ENCODE data around the gene INF2. TPM values are rescaled to one million over a fixed set of nuclear protein-coding genes. Genes with fewer than 3 reads are reported as not detected.
A peak's percentile ranks its signal among the peaks of the same experiment; 100 is the strongest.
"Not testable (repeated sequence)": the region's sequence is repeated elsewhere in the genome, so short reads cannot be mapped to it uniquely, and the experiment has no call there.

INF2 gene
- total RNA-seq, 2 experiments from 2014 or later, result 66.7 to 71.5 TPM

GRCh38 chr14:104742586-104743455, 53.4 kb downstream of the INF2 start:
- no peak overlapping the region for H3K27ac Mint-ChIP-seq
- intact Hi-C loops (cut with micrococcal nuclease), result no loop called here
- no peak for DNase-seq
- H3K9me3 Mint-ChIP-seq, result no peaks in the 10 kb centered on the region
- H3K4me1 Mint-ChIP-seq (ENCODE audit: low read depth), result peaks cover 16% of the 10 kb centered on the region
- CTCF ChIA-PET, result interaction anchor here (0.5 kb wide), 1 partner anchor 1114 kb away, joined by 3 read pairs; the partner anchor contains the start of gene KLC1
- POLR2A ChIA-PET, result interaction anchor here (1.3 kb wide), 1 partner anchor 10 kb away, joined by 4 read pairs; the partner anchor contains the start of gene SIVA1
- H3K36me3 Mint-ChIP-seq, result no peaks in the 10 kb centered on the region
- H3K4me3 Mint-ChIP-seq, result no peak overlapping the region
- H3K27me3 Mint-ChIP-seq, result no peaks in the 10 kb centered on the region

- no peak overlapping the region for H3K27ac Mint-ChIP-seq
- no peak for DNase-seq
- H3K4me1 Mint-ChIP-seq (ENCODE audit: low read depth), result peaks cover 16% of the 10 kb centered on the region
- no peaks in the 10 kb centered on the region for H3K27me3 Mint-ChIP-seq
- ChIA-PET POLR2A (interaction anchor here (1.3 kb wide), 1 partner anchor 10 kb away, joined by 4 read pairs; the partner anchor contains the start of gene SIVA1), CTCF (no interaction called here)
- no peaks in the 10 kb centered on the region for H3K36me3 Mint-ChIP-seq
- no peak overlapping the region for H3K4me3 Mint-ChIP-seq
- intact Hi-C loops (cut with micrococcal nuclease), result no loop called here
- no peaks in the 10 kb centered on the region for H3K9me3 Mint-ChIP-seq
Observed at GRCh38 chr14:104743461-104744380, 54.3 kb downstream of the INF2 start.

GRCh38 chr14:104744484-104744883, 55.1 kb downstream of the INF2 start:
- Mint-ChIP-seq H3K36me3 (no peaks in the 10 kb centered on the region), H3K4me3 (no peak overlapping the region), H3K27me3 (no peaks in the 10 kb centered on the region), H3K4me1 (ENCODE audit: low read depth) (peaks cover 16% of the 10 kb centered on the region), H3K27ac (no peak overlapping the region), H3K9me3 (no peaks in the 10 kb centered on the region)
- DNase-seq, result no peak
- ChIA-PET POLR2A (no interaction called here), CTCF (no interaction called here)
- intact Hi-C loops (cut with micrococcal nuclease), result no loop called here

DNA sequence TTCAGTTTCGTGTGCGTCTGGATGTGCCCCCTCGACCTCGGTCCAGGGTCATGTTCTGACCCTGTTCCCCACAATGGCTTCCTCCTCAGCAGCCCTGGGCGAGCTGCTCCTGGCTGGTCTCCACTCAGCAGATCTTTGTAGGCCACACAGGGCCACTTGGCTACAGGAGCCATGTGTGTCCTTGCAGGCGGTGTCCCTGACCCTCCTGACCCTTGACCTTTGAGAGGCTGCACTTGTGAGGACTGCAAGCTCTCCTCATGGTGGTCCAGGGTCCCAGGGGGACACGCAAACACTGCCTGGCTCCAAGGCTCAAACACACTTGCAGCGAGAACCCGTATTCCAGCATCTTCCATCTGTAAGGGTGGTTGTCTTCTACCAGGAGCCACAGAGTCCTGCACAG, 56.0 kb downstream of the INF2 start:
- Mint-ChIP-seq H3K4me3 (no peak overlapping the region), H3K9me3 (no peaks in the 10 kb centered on the region), H3K27ac (no peak overlapping the region), H3K4me1 (ENCODE audit: low read depth) (peaks cover 16% of the 10 kb centered on the region), H3K27me3 (no peaks in the 10 kb centered on the region), H3K36me3 (no peaks in the 10 kb centered on the region)
- intact Hi-C loops (cut with micrococcal nuclease), result no loop called here
- no peak for DNase-seq
- CTCF ChIA-PET, result interaction anchor here (2.3 kb wide), 1 partner anchor 21 kb away, joined by 7 read pairs; the partner anchor contains the start of gene ADSS1
- POLR2A ChIA-PET, result no interaction called here

GRCh38 chr14:104746071-104746545, 56.7 kb downstream of the INF2 start:
- peak overlapping the region; percentile 66 for H3K27ac Mint-ChIP-seq
- peaks cover 2% of the 10 kb centered on the region for H3K9me3 Mint-ChIP-seq
- no peaks in the 10 kb centered on the region for H3K27me3 Mint-ChIP-seq
- CTCF ChIA-PET, result interaction anchor here (2.3 kb wide), 1 partner anchor 21 kb away, joined by 7 read pairs; the partner anchor contains the start of gene ADSS1
- DNase-seq, result peak; percentile 74
- intact Hi-C loops (cut with micrococcal nuclease), result no loop called here
- H3K36me3 Mint-ChIP-seq, result no peaks in the 10 kb centered on the region
- POLR2A ChIA-PET, result no interaction called here
- peaks cover 19% of the 10 kb centered on the region for H3K4me1 Mint-ChIP-seq (ENCODE audit: low read depth)
- H3K4me3 Mint-ChIP-seq, result no peak overlapping the region

- no peaks in the 10 kb centered on the region for H3K27me3 Mint-ChIP-seq
- H3K9me3 Mint-ChIP-seq, result peaks cover 2% of the 10 kb centered on the region
- POLR2A ChIA-PET, result no interaction called here
- H3K36me3 Mint-ChIP-seq, result no peaks in the 10 kb centered on the region
- H3K27ac Mint-ChIP-seq, result no peak overlapping the region
- intact Hi-C loops (cut with micrococcal nuclease), result no loop called here
- H3K4me1 Mint-ChIP-seq (ENCODE audit: low read depth), result peaks cover 19% of the 10 kb centered on the region
- H3K4me3 Mint-ChIP-seq, result no peak overlapping the region
- CTCF ChIA-PET, result interaction anchor here (2.3 kb wide), 1 partner anchor 22 kb away, joined by 7 read pairs; the partner anchor contains the start of gene ADSS1
- DNase-seq, result no peak
Observed at GRCh38 chr14:104746934-104747481, 57.6 kb downstream of the INF2 start.

GRCh38 chr14:104747876-104748275, 58.5 kb downstream of the INF2 start:
- H3K27me3 Mint-ChIP-seq, result no peaks in the 10 kb centered on the region
- H3K4me3 Mint-ChIP-seq, result no peak overlapping the region
- CTCF ChIA-PET, result interaction anchor here (2.3 kb wide), 1 partner anchor 23 kb away, joined by 7 read pairs; the partner anchor contains the start of gene ADSS1
- peaks cover 19% of the 10 kb centered on the region for H3K4me1 Mint-ChIP-seq (ENCODE audit: low read depth)
- POLR2A ChIA-PET, result no interaction called here
- peaks cover 2% of the 10 kb centered on the region for H3K9me3 Mint-ChIP-seq
- H3K36me3 Mint-ChIP-seq, result peaks cover under 1% of the 10 kb centered on the region
- no peak for DNase-seq
- intact Hi-C loops (cut with micrococcal nuclease), result no loop called here
- no peak overlapping the region for H3K27ac Mint-ChIP-seq

- POLR2A ChIA-PET, result no interaction called here
- no peak for DNase-seq
- H3K4me3 Mint-ChIP-seq, result no peak overlapping the region
- H3K27me3 Mint-ChIP-seq, result no peaks in the 10 kb centered on the region
- intact Hi-C loops (cut with micrococcal nuclease), result no loop called here
- peaks cover 9% of the 10 kb centered on the region for H3K36me3 Mint-ChIP-seq
- CTCF ChIA-PET, result interaction anchor here (2.6 kb wide), 1 partner anchor 25 kb away, joined by 12 read pairs; the partner anchor contains the start of gene ADSS1
- peaks cover 25% of the 10 kb centered on the region for H3K4me1 Mint-ChIP-seq (ENCODE audit: low read depth)
- H3K27ac Mint-ChIP-seq, result no peak overlapping the region
- peaks cover 2% of the 10 kb centered on the region for H3K9me3 Mint-ChIP-seq
Observed at GRCh38 chr14:104749111-104749649, 59.8 kb downstream of the INF2 start.

DNA sequence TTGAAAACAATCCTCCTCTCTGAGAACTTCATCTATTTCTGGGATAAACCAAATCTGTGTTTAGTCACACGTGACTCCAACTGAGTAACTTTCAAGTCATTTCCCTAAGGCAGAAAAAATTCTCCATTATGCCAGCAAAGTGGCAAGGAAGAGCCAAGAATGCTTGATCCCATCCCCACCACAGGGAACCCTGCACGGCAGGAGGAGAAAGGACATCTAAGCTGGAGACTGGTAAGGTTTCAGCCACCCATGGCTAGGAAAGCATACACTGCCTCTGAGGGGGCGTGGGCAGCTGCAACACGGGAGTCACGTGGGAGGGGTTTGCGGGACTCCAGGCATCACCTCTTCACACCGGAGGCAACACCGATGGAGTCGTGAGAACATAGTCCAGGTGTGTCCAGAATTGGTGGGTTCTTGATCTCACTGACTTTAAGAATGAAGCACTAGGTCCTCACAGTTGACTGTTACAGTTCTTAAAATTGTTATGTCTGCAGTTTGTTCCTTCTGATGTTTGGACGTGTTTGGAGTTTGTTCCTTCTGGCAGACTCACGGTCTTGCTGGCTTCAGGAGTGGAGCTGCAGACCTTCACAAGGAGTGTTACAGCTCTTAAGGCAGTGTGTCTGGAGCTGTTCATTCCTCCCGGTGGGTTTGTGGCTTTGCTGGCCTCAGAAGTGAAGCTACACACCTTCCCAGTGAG, 60.8 kb downstream of the INF2 start:
- Mint-ChIP-seq H3K4me1 (ENCODE audit: low read depth) (peaks cover 35% of the 10 kb centered on the region), H3K4me3 (no peak overlapping the region), H3K27ac (no peak overlapping the region), H3K36me3 (peaks cover 13% of the 10 kb centered on the region), H3K9me3 (peaks cover 2% of the 10 kb centered on the region), H3K27me3 (no peaks in the 10 kb centered on the region)
- ChIA-PET POLR2A (no interaction called here), CTCF (interaction anchor here (0.6 to 5.0 kb wide), 4 partner anchors 18 to 75 kb away, joined by 3 to 47 read pairs (median 8); partner anchors contain the start of gene ADSS1)
- intact Hi-C loops (cut with micrococcal nuclease), result loop anchor here (5.0 kb wide), 2 partner anchors 73 to 552 kb away; partner anchors contain the start of gene BRF1
- no peak for DNase-seq

DNA sequence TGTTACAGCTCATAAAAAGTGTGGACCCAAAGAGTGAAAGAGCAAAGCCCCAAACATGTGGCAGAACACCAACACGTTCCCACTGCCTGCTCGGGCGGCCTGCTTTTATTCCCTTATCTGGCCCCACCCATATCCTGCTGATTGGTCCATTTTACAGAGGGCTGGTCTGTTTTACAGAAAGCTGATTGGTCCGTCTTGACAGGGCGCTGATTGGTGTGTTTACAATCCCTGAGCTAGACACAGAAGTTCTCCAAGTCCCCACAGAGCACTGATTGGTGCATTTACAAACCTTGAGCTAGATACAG, 61.3 kb downstream of the INF2 start:
- peak overlapping the region; percentile 43 for H3K4me3 Mint-ChIP-seq
- peaks cover 14% of the 10 kb centered on the region for H3K36me3 Mint-ChIP-seq
- CTCF ChIA-PET, result interaction anchor here (0.6 to 5.0 kb wide), 4 partner anchors 17 to 75 kb away, joined by 3 to 47 read pairs (median 8); partner anchors contain the start of gene ADSS1
- H3K27me3 Mint-ChIP-seq, H3K27ac Mint-ChIP-seq, H3K9me3 Mint-ChIP-seq, POLR2A ChIA-PET: not testable (repeated sequence)
- peak; percentile 38 for DNase-seq
- intact Hi-C loops (cut with micrococcal nuclease), result loop anchor here (5.0 kb wide), 2 partner anchors 73 to 552 kb away; partner anchors contain the start of gene BRF1
- H3K4me1 Mint-ChIP-seq (ENCODE audit: low read depth), result peaks cover 35% of the 10 kb centered on the region

Data from activated CD4-positive, alpha-beta memory T cell treated with anti-CD3 and anti-CD28 coated beads for 36 hours (primary cell).